ENCODE measurements around the gene CYP3A7. TPM values are rescaled to one million over a fixed set of nuclear protein-coding genes. Genes with fewer than 3 reads are reported as not detected.

The CYP3A7 gene
- total and polyA plus RNA-seq, 9 of the 15 experiments (the other 6 are each of a cell fraction or from before 2014, with no cell fraction given) = 0.20 TPM; not detected in 8

DNA sequence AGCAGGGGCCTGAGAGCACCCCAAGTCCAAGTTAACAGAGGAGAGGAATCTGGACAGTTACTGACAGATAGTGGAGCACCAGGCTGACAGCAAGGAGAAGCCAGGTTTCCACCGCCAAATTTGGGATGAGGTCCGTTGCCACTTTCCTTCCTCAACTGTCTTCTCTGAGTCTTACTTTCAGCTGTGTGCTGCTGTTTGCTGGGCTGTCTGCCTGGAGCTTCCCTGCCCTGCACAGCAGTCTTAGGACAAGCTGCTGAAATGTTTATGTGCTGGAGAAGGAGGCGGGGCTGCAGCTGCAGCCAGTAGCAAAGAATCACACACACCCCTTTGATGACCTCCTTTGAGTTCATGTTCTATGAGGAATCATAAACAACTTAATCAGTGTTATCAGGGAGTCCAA lies 17.4 kb upstream of the CYP3A7 start (continued):
- TF ChIP-seq PBX2 (CRISPR knock-in tag; IDR thresholded peaks at IDR 0.05; ENCODE audit: low read depth) = no peak
- TF ChIP-seq PBX2 (tag; conservative IDR thresholded peaks at IDR 0.05; ENCODE audit: low read depth) = peak; percentile 88
- TF ChIP-seq ZNF436 (CRISPR knock-in tag; IDR thresholded peaks at IDR 0.05) = no peak
- no peak for TF ChIP-seq FIP1L1 (IDR thresholded peaks at IDR 0.05; ENCODE audit: low read depth, low read length, poor library complexity, severe bottlenecking)
- TF ChIP-seq, protein P1, sequence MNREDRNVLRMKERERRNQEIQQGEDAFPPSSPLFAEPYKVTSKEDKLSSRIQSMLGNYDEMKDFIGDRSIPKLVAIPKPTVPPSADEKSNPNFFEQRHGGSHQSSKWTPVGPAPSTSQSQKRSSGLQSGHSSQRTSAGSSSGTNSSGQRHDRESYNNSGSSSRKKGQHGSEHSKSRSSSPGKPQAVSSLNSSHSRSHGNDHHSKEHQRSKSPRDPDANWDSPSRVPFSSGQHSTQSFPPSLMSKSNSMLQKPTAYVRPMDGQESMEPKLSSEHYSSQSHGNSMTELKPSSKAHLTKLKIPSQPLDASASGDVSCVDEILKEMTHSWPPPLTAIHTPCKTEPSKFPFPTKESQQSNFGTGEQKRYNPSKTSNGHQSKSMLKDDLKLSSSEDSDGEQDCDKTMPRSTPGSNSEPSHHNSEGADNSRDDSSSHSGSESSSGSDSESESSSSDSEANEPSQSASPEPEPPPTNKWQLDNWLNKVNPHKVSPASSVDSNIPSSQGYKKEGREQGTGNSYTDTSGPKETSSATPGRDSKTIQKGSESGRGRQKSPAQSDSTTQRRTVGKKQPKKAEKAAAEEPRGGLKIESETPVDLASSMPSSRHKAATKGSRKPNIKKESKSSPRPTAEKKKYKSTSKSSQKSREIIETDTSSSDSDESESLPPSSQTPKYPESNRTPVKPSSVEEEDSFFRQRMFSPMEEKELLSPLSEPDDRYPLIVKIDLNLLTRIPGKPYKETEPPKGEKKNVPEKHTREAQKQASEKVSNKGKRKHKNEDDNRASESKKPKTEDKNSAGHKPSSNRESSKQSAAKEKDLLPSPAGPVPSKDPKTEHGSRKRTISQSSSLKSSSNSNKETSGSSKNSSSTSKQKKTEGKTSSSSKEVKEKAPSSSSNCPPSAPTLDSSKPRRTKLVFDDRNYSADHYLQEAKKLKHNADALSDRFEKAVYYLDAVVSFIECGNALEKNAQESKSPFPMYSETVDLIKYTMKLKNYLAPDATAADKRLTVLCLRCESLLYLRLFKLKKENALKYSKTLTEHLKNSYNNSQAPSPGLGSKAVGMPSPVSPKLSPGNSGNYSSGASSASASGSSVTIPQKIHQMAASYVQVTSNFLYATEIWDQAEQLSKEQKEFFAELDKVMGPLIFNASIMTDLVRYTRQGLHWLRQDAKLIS (CRISPR knock-in tag; IDR thresholded peaks at IDR 0.05) = no peak
- no peak for TF ChIP-seq GATA2 (CRISPR knock-in tag; IDR thresholded peaks at IDR 0.05)
- no peak for TF ChIP-seq IFI16 (CRISPR knock-in tag; IDR thresholded peaks at IDR 0.05)
- TF ChIP-seq, protein P2, sequence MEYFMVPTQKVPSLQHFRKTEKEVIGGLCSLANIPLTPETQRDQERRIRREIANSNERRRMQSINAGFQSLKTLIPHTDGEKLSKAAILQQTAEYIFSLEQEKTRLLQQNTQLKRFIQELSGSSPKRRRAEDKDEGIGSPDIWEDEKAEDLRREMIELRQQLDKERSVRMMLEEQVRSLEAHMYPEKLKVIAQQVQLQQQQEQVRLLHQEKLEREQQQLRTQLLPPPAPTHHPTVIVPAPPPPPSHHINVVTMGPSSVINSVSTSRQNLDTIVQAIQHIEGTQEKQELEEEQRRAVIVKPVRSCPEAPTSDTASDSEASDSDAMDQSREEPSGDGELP (CRISPR knock-in tag; IDR thresholded peaks at IDR 0.05; ENCODE audit: borderline replicate concordance) = peak; percentile 27; the same call in 1 of the 2 replicates
- TF ChIP-seq NUFIP1 (IDR thresholded peaks at IDR 0.05; ENCODE audit: partially characterized antibody) = no peak
- peak; percentile 94 for TF ChIP-seq MEIS2 (IDR thresholded peaks at IDR 0.05; ENCODE audit: partially characterized antibody)
- no peak for TF ChIP-seq CBX3 (IDR thresholded peaks at IDR 0.05; ENCODE audit: borderline replicate concordance in 1 of 2, low read length in 2 of 2)
- TF ChIP-seq SLC30A9 (CRISPR knock-in tag; IDR thresholded peaks at IDR 0.05) = no peak
- no peak for TF ChIP-seq NR2C2 (CRISPR knock-in tag; IDR thresholded peaks at IDR 0.05)
- 0 out of 2 replicates have a peak, but pooled peaks have one; percentile 34 for TF ChIP-seq NR2C2 (tag; IDR thresholded peaks at IDR 0.05)
- TF ChIP-seq RREB1 (CRISPR knock-in tag; IDR thresholded peaks at IDR 0.05) = no peak
